ENCODE results near the gene DGKG.

DGKG gene

GRCh38 chr3:186214670-186215069, 147.4 kb downstream of the DGKG start:
- Histone ChIP-seq H3K27ac (ENCODE audit: poor library complexity, severe bottlenecking) (no peak overlapping the region), H3K9me3 (ENCODE audit: severe bottlenecking) (no peaks in the 10 kb centered on the region), H3K4me1 (ENCODE audit: insufficient read depth, poor library complexity, severe bottlenecking) (peaks cover 6% of the 10 kb centered on the region), H3K36me3 (ENCODE audit: low read depth) (no peaks in the 10 kb centered on the region), H3K27me3 (ENCODE audit: insufficient read depth, poor library complexity, severe bottlenecking) (no peaks in the 10 kb centered on the region), H3K4me3 (ENCODE audit: severe bottlenecking) (no peak overlapping the region)
- no peak for DNase-seq (ENCODE audit: low spot score)
- no peak for ATAC-seq (ENCODE audit: low read depth)
- TF ChIP-seq CTCF (IDR thresholded peaks at IDR 0.05; ENCODE audit: poor library complexity, severe bottlenecking) = no peak

GRCh38 chr3:186213946-186214345, 148.1 kb downstream of the DGKG start:
- H3K27me3 ChIP-seq (ENCODE audit: insufficient read depth, poor library complexity, severe bottlenecking) = no peaks in the 10 kb centered on the region
- DNase-seq (ENCODE audit: low spot score) (no peak), ATAC-seq (ENCODE audit: low read depth) (no peak)
- H3K4me3 ChIP-seq (ENCODE audit: severe bottlenecking) = no peak overlapping the region
- TF ChIP-seq CTCF (IDR thresholded peaks at IDR 0.05; ENCODE audit: poor library complexity, severe bottlenecking) = no peak
- no peaks in the 10 kb centered on the region for H3K36me3 ChIP-seq (ENCODE audit: low read depth)
- no peak overlapping the region for H3K27ac ChIP-seq (ENCODE audit: poor library complexity, severe bottlenecking)
- peaks cover 6% of the 10 kb centered on the region for H3K4me1 ChIP-seq (ENCODE audit: insufficient read depth, poor library complexity, severe bottlenecking)
- no peaks in the 10 kb centered on the region for H3K9me3 ChIP-seq (ENCODE audit: severe bottlenecking)

GRCh38 chr3:186212611-186213010, 149.4 kb downstream of the DGKG start:
- Histone ChIP-seq H3K27me3 (ENCODE audit: insufficient read depth, poor library complexity, severe bottlenecking) (no peaks in the 10 kb centered on the region), H3K36me3 (ENCODE audit: low read depth) (no peaks in the 10 kb centered on the region), H3K4me1 (ENCODE audit: insufficient read depth, poor library complexity, severe bottlenecking) (peaks cover 6% of the 10 kb centered on the region), H3K4me3 (ENCODE audit: severe bottlenecking) (no peak overlapping the region), H3K9me3 (ENCODE audit: severe bottlenecking) (no peaks in the 10 kb centered on the region), H3K27ac (ENCODE audit: poor library complexity, severe bottlenecking) (no peak overlapping the region)
- no peak for ATAC-seq (ENCODE audit: low read depth)
- TF ChIP-seq CTCF (IDR thresholded peaks at IDR 0.05; ENCODE audit: poor library complexity, severe bottlenecking) = no peak
- DNase-seq (ENCODE audit: low spot score) = no peak

- no peak overlapping the region for H3K4me3 ChIP-seq (ENCODE audit: severe bottlenecking)
- H3K27ac ChIP-seq (ENCODE audit: poor library complexity, severe bottlenecking) = no peak overlapping the region
- TF ChIP-seq CTCF (IDR thresholded peaks at IDR 0.05; ENCODE audit: poor library complexity, severe bottlenecking) = no peak
- H3K4me1 ChIP-seq (ENCODE audit: insufficient read depth, poor library complexity, severe bottlenecking) = peaks cover 6% of the 10 kb centered on the region
- no peaks in the 10 kb centered on the region for H3K27me3 ChIP-seq (ENCODE audit: insufficient read depth, poor library complexity, severe bottlenecking)
- no peak for DNase-seq (ENCODE audit: low spot score)
- no peaks in the 10 kb centered on the region for H3K9me3 ChIP-seq (ENCODE audit: severe bottlenecking)
- H3K36me3 ChIP-seq (ENCODE audit: low read depth) = no peaks in the 10 kb centered on the region
- ATAC-seq (ENCODE audit: low read depth) = no peak
Observed at GRCh38 chr3:186210852-186211500, 151.1 kb downstream of the DGKG start.

Data from RWPE2 (cell line).